Nephron (organoid): Measurements from ENCODE around the gene ZNF683.

Source experiments
- H3K27ac Mint-ChIP-seq, 3 experiments: 2 replicates each; pipeline ENCODE4 v1.8.0; 2020; ENCODE audit warnings: mixed read lengths in 3 of 3, mild to moderate bottlenecking in 2 of 3, moderate library complexity in 1 of 3
- H3K27me3 Mint-ChIP-seq: 2 replicates; pipeline ENCODE4 v1.8.0; 2021; ENCODE audit warnings: low read depth, mild to moderate bottlenecking, moderate library complexity, mixed read lengths
- H3K36me3 Mint-ChIP-seq: 2 replicates; pipeline ENCODE4 v1.8.0; 2020; ENCODE audit warnings: low read depth, mixed read lengths
- H3K4me1 Mint-ChIP-seq: 2 replicates; pipeline ENCODE4 v1.8.0; 2020; ENCODE audit warnings: mixed read lengths
- H3K4me3 Mint-ChIP-seq, 3 experiments: 2 replicates each; pipeline ENCODE4 v1.8.0; 2020; ENCODE audit warnings: mild to moderate bottlenecking in 3 of 3, mixed read lengths in 3 of 3, moderate library complexity in 2 of 3
- H3K9me3 Mint-ChIP-seq: 2 replicates; pipeline ENCODE4 v1.8.0; 2020; ENCODE audit warnings: mixed read lengths
- CTCF ChIP-seq, 3 experiments: fragments of 200-600 bp; sonication (generic); IDR thresholded peaks; one replicate each; pipeline ENCODE4 v1.5.0; 2021; ENCODE audit warnings: antibody characterized with exemption in 3 of 3; ENCODE audit not compliant: unreplicated experiment in 3 of 3

ZNF683 gene

GRCh38 chr1:26323382-26323781, 49.2 kb downstream of the ZNF683 start:
- Mint-ChIP-seq H3K36me3 (no peaks in the 10 kb centered on the region), H3K27ac (no peak overlapping the region), H3K4me1 (peaks cover 5% of the 10 kb centered on the region), H3K4me3 (no peak overlapping the region), H3K9me3 (no peaks in the 10 kb centered on the region), H3K27me3 (peaks cover 6% of the 10 kb centered on the region)
- TF ChIP-seq CTCF (IDR thresholded peaks at IDR 0.05; ENCODE audit: unreplicated experiment in 3 of 3): no peak

- Mint-ChIP-seq H3K4me1 (peaks cover 5% of the 10 kb centered on the region), H3K9me3 (no peaks in the 10 kb centered on the region), H3K27ac (no peak overlapping the region), H3K27me3 (peaks cover 11% of the 10 kb centered on the region), H3K36me3 (no peaks in the 10 kb centered on the region), H3K4me3 (no peak overlapping the region)
- no peak for TF ChIP-seq CTCF (IDR thresholded peaks at IDR 0.05; ENCODE audit: unreplicated experiment in 3 of 3)
Observed at GRCh38 chr1:26322042-26322331, 50.6 kb downstream of the ZNF683 start.

- TF ChIP-seq CTCF (IDR thresholded peaks at IDR 0.05; ENCODE audit: unreplicated experiment in 3 of 3): peak; percentile 80 to 90 (median 80)
- no peaks in the 10 kb centered on the region for H3K36me3 Mint-ChIP-seq
- H3K9me3 Mint-ChIP-seq: no peaks in the 10 kb centered on the region
- H3K27ac Mint-ChIP-seq: no peak overlapping the region
- peaks cover 11% of the 10 kb centered on the region for H3K27me3 Mint-ChIP-seq
- no peak overlapping the region for H3K4me3 Mint-ChIP-seq
- H3K4me1 Mint-ChIP-seq: peaks cover 5% of the 10 kb centered on the region
Observed at GRCh38 chr1:26321315-26322041, 51.1 kb downstream of the ZNF683 start.

GRCh38 chr1:26320896-26321295, 51.7 kb downstream of the ZNF683 start:
- Mint-ChIP-seq H3K4me1 (peaks cover 5% of the 10 kb centered on the region), H3K9me3 (no peaks in the 10 kb centered on the region), H3K27ac (no peak overlapping the region), H3K4me3 (no peak overlapping the region), H3K36me3 (no peaks in the 10 kb centered on the region), H3K27me3 (peaks cover 11% of the 10 kb centered on the region)
- TF ChIP-seq CTCF (IDR thresholded peaks at IDR 0.05; ENCODE audit: unreplicated experiment in 3 of 3): no peak

GRCh38 chr1:26318338-26319064, 54.0 kb downstream of the ZNF683 start:
- no peak for TF ChIP-seq CTCF (IDR thresholded peaks at IDR 0.05; ENCODE audit: unreplicated experiment in 3 of 3)
- Mint-ChIP-seq H3K9me3 (no peaks in the 10 kb centered on the region), H3K36me3 (no peaks in the 10 kb centered on the region)

More at GRCh38 chr1:26318338-26319064, 54.0 kb downstream of the ZNF683 start:
- H3K27me3 Mint-ChIP-seq: peaks cover 11% of the 10 kb centered on the region
- no peak overlapping the region for H3K4me3 Mint-ChIP-seq
- peaks cover 5% of the 10 kb centered on the region for H3K4me1 Mint-ChIP-seq
- no peak overlapping the region for H3K27ac Mint-ChIP-seq
